Nephron (organoid): ENCODE data around the gene TMBIM4.

Source experiments
- H3K27ac Mint-ChIP-seq, 3 experiments: 2 replicates each; pipeline ENCODE4 v1.8.0; 2020; ENCODE audit warnings: mixed read lengths in 3 of 3, mild to moderate bottlenecking in 2 of 3, moderate library complexity in 1 of 3
- H3K27me3 Mint-ChIP-seq: 2 replicates; pipeline ENCODE4 v1.8.0; 2021; ENCODE audit warnings: low read depth, mild to moderate bottlenecking, moderate library complexity, mixed read lengths
- H3K36me3 Mint-ChIP-seq: 2 replicates; pipeline ENCODE4 v1.8.0; 2020; ENCODE audit warnings: low read depth, mixed read lengths
- H3K4me1 Mint-ChIP-seq: 2 replicates; pipeline ENCODE4 v1.8.0; 2020; ENCODE audit warnings: mixed read lengths
- H3K4me3 Mint-ChIP-seq, 3 experiments: 2 replicates each; pipeline ENCODE4 v1.8.0; 2020; ENCODE audit warnings: mild to moderate bottlenecking in 3 of 3, mixed read lengths in 3 of 3, moderate library complexity in 2 of 3
- H3K9me3 Mint-ChIP-seq: 2 replicates; pipeline ENCODE4 v1.8.0; 2020; ENCODE audit warnings: mixed read lengths
- CTCF ChIP-seq, 3 experiments: fragments of 200-600 bp; sonication (generic); IDR thresholded peaks; one replicate each; pipeline ENCODE4 v1.5.0; 2021; ENCODE audit warnings: antibody characterized with exemption in 3 of 3; ENCODE audit not compliant: unreplicated experiment in 3 of 3

TMBIM4 gene

GRCh38 chr12:66149702-66150398 is 19.9 kb downstream of the TMBIM4 start:
- Mint-ChIP-seq H3K27ac (no peak overlapping the region), H3K27me3 (no peaks in the 10 kb centered on the region), H3K4me3 (no peak overlapping the region), H3K36me3 (peaks cover 8% of the 10 kb centered on the region), H3K9me3 (no peaks in the 10 kb centered on the region), H3K4me1 (no peaks in the 10 kb centered on the region)
- peak in 1 of 3 experiments; percentile 7 for TF ChIP-seq CTCF (IDR thresholded peaks at IDR 0.05; ENCODE audit: unreplicated experiment in 3 of 3)

- H3K4me3 Mint-ChIP-seq: peak overlapping the region in 1 of 3 experiments; percentile 22
- H3K27me3 Mint-ChIP-seq: no peaks in the 10 kb centered on the region
- H3K9me3 Mint-ChIP-seq: peaks cover 14% of the 10 kb centered on the region
- peaks cover 52% of the 10 kb centered on the region for H3K36me3 Mint-ChIP-seq
- TF ChIP-seq CTCF (IDR thresholded peaks at IDR 0.05; ENCODE audit: unreplicated experiment in 3 of 3): peak; percentile 57 to 70 (median 63)
- no peaks in the 10 kb centered on the region for H3K4me1 Mint-ChIP-seq
- peak overlapping the region; percentile 69 to 81 (median 71) for H3K27ac Mint-ChIP-seq
Observed at GRCh38 chr12:66144791-66145754, 24.7 kb downstream of the TMBIM4 start.

GRCh38 chr12:66143868-66144267 is 25.9 kb downstream of the TMBIM4 start:
- no peaks in the 10 kb centered on the region for H3K27me3 Mint-ChIP-seq
- H3K27ac Mint-ChIP-seq: no peak overlapping the region
- peaks cover 23% of the 10 kb centered on the region for H3K9me3 Mint-ChIP-seq
- H3K4me3 Mint-ChIP-seq: no peak overlapping the region
- H3K4me1 Mint-ChIP-seq: no peaks in the 10 kb centered on the region
- H3K36me3 Mint-ChIP-seq: peaks cover 62% of the 10 kb centered on the region
- TF ChIP-seq CTCF (IDR thresholded peaks at IDR 0.05; ENCODE audit: unreplicated experiment in 3 of 3): no peak

GRCh38 chr12:66142826-66143225 is 27.0 kb downstream of the TMBIM4 start:
- Mint-ChIP-seq H3K4me1 (no peaks in the 10 kb centered on the region), H3K9me3 (peaks cover 24% of the 10 kb centered on the region), H3K36me3 (peaks cover 69% of the 10 kb centered on the region), H3K4me3 (no peak overlapping the region), H3K27ac (no peak overlapping the region), H3K27me3 (no peaks in the 10 kb centered on the region)
- no peak for TF ChIP-seq CTCF (IDR thresholded peaks at IDR 0.05; ENCODE audit: unreplicated experiment in 3 of 3)

GRCh38 chr12:66141299-66141698 is 28.5 kb downstream of the TMBIM4 start:
- Mint-ChIP-seq H3K4me3 (no peak overlapping the region), H3K27me3 (no peaks in the 10 kb centered on the region)

More at GRCh38 chr12:66141299-66141698, 28.5 kb downstream of the TMBIM4 start:
- Mint-ChIP-seq H3K4me1 (no peaks in the 10 kb centered on the region), H3K36me3 (peaks cover 82% of the 10 kb centered on the region), H3K9me3 (peaks cover 28% of the 10 kb centered on the region), H3K27ac (no peak overlapping the region)
- TF ChIP-seq CTCF (IDR thresholded peaks at IDR 0.05; ENCODE audit: unreplicated experiment in 3 of 3): no peak
